ENCODE data around the gene CCDC200.
"Not testable (repeated sequence)": the region's sequence is repeated elsewhere in the genome, so short reads cannot be mapped to it uniquely, and the experiment has no call there.

The CCDC200 gene

GRCh38 chr17:43228020-43228782 is at the start of gene CCDC200:
TSS of gene CCDC200 (minus strand) at chr17:43228623. CDS start at chr17:43228554, 69 bp downstream.
- DNase-seq (ENCODE audit: low spot score) = not testable (repeated sequence)

GRCh38 chr17:43272914-43273313 is 44.5 kb upstream of the CCDC200 start:
- not testable (repeated sequence) for DNase-seq (ENCODE audit: low spot score)

DNA sequence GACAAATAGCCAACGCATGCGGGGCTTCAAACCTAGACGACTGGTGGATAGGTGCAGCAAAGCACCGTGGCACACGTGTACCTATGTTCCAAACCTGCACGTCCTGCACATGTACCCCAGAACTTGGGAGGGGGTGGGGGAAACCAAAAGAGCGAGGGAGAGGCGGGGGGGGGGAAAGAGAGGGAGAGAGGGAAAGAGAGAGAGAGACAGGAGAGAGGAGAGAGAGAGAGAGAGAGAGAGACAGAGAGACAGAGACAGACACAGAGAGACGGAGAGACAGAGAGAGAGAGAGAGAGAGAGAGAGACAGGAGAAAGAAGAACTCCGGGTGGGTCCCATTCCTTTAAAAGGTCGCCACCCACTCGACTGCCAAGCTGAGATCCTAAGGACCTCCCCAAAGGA is 44.1 kb upstream of the CCDC200 start:
- not testable (repeated sequence) for DNase-seq (ENCODE audit: low spot score)

GRCh38 chr17:43270552-43271504 is 42.4 kb upstream of the CCDC200 start:
- not testable (repeated sequence) for DNase-seq (ENCODE audit: low spot score)

- DNase-seq (ENCODE audit: low spot score) = not testable (repeated sequence)
Measured at GRCh38 chr17:43246456-43246855, 18.0 kb upstream of the CCDC200 start.

- DNase-seq (ENCODE audit: low spot score) = not testable (repeated sequence)
Measured at GRCh38 chr17:43240596-43241352, 12.4 kb upstream of the CCDC200 start.

DNA sequence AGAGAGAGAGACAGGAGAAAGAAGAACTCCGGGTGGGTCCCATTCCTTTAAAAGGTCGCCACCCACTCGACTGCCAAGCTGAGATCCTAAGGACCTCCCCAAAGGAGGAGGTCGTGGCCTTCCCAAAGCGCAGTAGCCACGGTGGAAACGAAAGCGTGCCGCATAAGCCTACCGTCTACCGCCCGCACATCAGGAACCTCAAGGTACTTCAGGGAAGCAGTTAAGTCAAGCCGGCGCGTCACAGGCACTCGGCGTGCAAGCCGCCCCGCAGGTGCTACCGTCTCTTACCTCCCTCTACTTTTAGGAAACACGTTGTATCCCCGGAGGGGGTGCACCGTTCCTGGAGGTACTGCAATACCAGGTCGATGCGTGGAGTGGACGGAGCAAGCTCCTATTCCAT is 11.2 kb upstream of the CCDC200 start:
- not testable (repeated sequence) for DNase-seq (ENCODE audit: low spot score)

- DNase-seq (ENCODE audit: low spot score) = not testable (repeated sequence)
Measured at GRCh38 chr17:43233877-43234276, 5.5 kb upstream of the CCDC200 start, which contains the start of gene RNU2-1. TSS of gene RNU2-1 (minus strand) at chr17:43233977.

DNA sequence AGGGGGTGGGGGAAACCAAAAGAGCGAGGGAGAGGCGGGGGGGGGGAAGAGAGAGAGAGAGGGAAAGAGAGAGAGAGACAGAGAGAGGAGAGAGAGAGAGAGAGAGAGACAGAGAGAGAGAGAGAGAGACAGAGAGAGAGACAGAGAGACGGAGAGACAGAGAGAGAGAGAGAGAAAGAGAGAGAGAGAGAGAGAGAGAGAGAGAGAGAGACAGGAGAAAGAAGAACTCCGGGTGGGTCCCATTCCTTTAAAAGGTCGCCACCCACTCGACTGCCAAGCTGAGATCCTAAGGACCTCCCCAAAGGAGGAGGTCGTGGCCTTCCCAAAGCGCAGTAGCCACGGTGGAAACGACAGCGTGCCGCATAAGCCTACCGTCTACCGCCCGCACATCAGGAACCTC is 4.8 kb upstream of the CCDC200 start:
- DNase-seq (ENCODE audit: low spot score) = not testable (repeated sequence)

DNA sequence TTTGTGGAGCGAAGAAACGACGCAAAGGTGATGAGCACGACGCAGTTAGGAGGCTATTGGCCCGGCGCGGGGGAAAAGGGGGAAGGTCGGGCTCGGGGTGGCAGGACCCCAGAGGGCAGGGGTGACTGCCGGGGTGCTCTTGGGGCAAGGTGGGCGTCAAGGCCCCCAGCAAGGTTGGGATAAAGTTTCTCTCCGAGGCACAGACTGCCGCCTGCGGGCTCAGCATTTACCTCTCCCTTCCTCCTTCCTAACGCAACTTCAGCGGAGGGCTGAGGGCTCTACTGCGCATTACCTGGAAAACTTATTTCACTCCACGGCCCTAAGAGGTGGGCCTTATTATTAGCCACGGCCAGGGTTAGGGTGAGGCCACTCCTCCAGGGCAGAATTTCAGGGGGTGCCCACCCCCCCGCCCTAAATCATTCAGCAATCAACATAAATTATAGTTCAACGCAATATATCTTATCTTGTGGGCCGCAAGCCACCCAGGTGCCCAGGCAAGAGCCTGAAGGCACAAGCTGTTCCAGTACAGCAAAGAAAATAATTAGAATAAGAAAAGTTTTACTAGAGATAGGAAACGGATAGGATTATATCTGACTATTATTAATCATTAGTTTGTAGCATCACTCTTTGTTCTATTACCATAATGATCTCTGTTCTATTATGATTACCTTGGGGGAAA is 3.7 kb upstream of the CCDC200 start:
- DNase-seq (ENCODE audit: low spot score) = not testable (repeated sequence)

DNA sequence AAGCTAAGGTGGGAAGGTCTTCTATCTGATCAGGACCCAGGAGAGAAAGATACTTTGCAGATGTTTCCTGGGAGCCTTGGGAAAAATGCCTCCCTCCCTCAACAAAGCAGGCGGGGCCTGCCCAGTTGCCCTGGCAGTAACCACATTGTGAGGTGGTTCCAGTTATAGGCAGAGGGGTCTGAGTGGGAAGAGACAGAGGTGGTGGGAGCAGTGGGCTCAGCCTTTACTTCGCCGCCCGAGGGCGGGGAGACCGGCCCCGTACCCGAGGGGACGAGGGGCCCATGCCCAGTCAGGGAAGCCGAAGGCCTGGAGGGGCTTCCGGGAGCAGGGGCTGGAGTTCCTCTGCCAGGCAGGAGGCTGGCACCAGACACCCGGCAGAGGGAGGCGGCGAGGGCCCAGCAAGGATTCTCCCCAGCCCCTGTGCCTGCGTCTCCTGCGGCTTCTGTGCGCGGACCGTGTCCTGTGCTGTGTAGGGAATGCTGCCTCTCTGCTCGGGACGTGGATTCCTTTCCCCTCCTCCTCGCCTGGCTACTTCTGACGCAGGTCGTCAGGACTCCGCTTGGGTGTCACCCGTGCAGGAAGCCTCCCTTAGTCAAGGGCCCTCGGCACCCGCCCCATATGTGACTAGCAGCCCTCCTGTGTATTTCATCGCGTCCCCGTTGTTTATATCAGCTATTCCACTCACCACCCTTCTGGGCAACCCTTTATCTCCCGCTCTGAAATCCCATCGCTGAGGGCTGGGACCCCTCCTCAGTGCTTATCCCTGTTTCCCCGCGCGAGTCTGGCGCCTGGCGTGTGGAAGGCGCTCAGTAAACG is 3.0 kb upstream of the CCDC200 start:
- not testable (repeated sequence) for DNase-seq (ENCODE audit: low spot score)

- DNase-seq (ENCODE audit: low spot score) = no peak
Measured at GRCh38 chr17:43226393-43226792, 2.0 kb downstream of the CCDC200 start.

More at GRCh38 chr17:43226393-43226792, 2.0 kb downstream of the CCDC200 start:
- TF ChIP-seq CTCF (IDR thresholded peaks at IDR 0.05; ENCODE audit: extremely low read depth, missing control alignments) = no peak
